Chondrocyte (in vitro differentiated cells): ENCODE data around the gene CHPF2. TPM values are rescaled to one million over a fixed set of nuclear protein-coding genes. Genes with fewer than 3 reads are reported as not detected.
A peak's percentile ranks its signal among the peaks of the same experiment; 100 is the strongest.

Source experiments
- DNase-seq: peaks from one replicate; pipeline ENCODE4 v3.0.0; 2021; ENCODE audit warnings: mixed read lengths, low spot score
- H3K27ac Mint-ChIP-seq: one replicate; pipeline ENCODE4 v1.8.0; 2021; ENCODE audit warnings: mild to moderate bottlenecking, moderate library complexity, mixed read lengths; ENCODE audit not compliant: unreplicated experiment
- H3K27me3 Mint-ChIP-seq: 2 replicates; pipeline ENCODE4 v1.8.0; 2021; ENCODE audit warnings: low read depth, mixed read lengths
- H3K36me3 Mint-ChIP-seq: 2 replicates; pipeline ENCODE4 v1.8.0; 2021; ENCODE audit warnings: low read depth, mixed read lengths
- H3K4me1 Mint-ChIP-seq: 2 replicates; pipeline ENCODE4 v1.8.0; 2021; ENCODE audit warnings: low read depth, mild to moderate bottlenecking, mixed read lengths
- H3K4me3 Mint-ChIP-seq: one replicate; pipeline ENCODE4 v1.8.0; 2021; ENCODE audit warnings: mild to moderate bottlenecking, moderate library complexity, mixed read lengths; ENCODE audit not compliant: unreplicated experiment
- H3K9me3 Mint-ChIP-seq: 2 replicates; pipeline ENCODE4 v1.8.0; 2021; ENCODE audit warnings: low read depth, mixed read lengths
- total RNA-seq: library from RNA; stranded (reverse); gene quantifications from 3 replicates; pipeline ENCODE4 v1.2.1, GENCODE V29; 2021
- TF ChIP-seq, protein P1 (sequence below): fragments of 200-600 bp; sonication (generic); IDR thresholded peaks from 2 replicates; pipeline ENCODE4 v1.5.0; 2021; ENCODE audit warnings: antibody characterized with exemption, mild to moderate bottlenecking, moderate library complexity

Gene CHPF2
- total RNA-seq, 1 donor from 2014 or later: 98.3 TPM

DNA sequence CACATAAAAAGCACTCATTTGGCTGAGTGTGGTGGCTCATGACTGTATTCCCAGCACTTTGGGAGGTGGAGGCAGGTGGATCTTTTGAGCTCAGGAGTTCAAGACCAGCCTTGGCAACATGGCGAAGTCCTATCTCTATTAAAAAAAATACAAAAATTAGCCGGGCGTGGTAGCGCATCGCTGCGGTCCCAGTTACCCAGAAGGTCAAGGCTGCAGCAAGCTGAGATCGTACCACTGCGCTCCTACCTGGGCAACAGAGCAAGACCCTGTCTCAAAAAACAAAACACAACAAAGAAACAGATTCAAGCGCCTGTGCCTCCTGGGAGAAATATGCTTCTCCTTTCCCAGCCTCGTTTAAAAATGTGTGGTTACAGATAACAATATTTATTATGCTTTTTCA, 3.0 kb upstream of the CHPF2 start:
- no peak for DNase-seq
- H3K27me3 Mint-ChIP-seq: no peaks in the 10 kb centered on the region

DNA sequence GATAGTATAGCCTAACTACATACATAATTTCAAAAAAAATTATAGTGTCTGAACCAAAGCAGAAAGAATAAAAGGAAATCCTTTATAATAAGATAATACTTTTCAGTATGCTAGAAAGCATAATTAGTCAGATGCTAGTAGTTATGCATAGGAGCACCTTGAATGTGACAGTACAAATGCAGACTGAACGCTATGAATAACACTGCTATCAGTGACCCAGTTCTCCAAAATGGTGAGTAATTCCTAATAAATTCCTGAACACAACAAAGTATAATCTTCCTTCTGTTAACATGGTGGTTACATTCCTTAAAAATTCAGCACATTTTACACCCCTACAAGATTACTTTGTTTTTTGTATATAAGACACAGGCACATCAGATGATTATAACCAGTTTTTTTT, 1.2 kb upstream of the CHPF2 start:
- TF ChIP-seq, protein P1, sequence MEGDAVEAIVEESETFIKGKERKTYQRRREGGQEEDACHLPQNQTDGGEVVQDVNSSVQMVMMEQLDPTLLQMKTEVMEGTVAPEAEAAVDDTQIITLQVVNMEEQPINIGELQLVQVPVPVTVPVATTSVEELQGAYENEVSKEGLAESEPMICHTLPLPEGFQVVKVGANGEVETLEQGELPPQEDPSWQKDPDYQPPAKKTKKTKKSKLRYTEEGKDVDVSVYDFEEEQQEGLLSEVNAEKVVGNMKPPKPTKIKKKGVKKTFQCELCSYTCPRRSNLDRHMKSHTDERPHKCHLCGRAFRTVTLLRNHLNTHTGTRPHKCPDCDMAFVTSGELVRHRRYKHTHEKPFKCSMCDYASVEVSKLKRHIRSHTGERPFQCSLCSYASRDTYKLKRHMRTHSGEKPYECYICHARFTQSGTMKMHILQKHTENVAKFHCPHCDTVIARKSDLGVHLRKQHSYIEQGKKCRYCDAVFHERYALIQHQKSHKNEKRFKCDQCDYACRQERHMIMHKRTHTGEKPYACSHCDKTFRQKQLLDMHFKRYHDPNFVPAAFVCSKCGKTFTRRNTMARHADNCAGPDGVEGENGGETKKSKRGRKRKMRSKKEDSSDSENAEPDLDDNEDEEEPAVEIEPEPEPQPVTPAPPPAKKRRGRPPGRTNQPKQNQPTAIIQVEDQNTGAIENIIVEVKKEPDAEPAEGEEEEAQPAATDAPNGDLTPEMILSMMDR: no peak
- no peak overlapping the region for H3K4me3 Mint-ChIP-seq

More for the DNA sequence above, 3.0 kb upstream of the CHPF2 start:
- TF ChIP-seq, protein P1: no peak
- Mint-ChIP-seq H3K4me1 (peaks cover 57% of the 10 kb centered on the region), H3K27ac (no peak overlapping the region), H3K4me3 (no peak overlapping the region), H3K9me3 (no peaks in the 10 kb centered on the region), H3K36me3 (peaks cover 11% of the 10 kb centered on the region)

DNA sequence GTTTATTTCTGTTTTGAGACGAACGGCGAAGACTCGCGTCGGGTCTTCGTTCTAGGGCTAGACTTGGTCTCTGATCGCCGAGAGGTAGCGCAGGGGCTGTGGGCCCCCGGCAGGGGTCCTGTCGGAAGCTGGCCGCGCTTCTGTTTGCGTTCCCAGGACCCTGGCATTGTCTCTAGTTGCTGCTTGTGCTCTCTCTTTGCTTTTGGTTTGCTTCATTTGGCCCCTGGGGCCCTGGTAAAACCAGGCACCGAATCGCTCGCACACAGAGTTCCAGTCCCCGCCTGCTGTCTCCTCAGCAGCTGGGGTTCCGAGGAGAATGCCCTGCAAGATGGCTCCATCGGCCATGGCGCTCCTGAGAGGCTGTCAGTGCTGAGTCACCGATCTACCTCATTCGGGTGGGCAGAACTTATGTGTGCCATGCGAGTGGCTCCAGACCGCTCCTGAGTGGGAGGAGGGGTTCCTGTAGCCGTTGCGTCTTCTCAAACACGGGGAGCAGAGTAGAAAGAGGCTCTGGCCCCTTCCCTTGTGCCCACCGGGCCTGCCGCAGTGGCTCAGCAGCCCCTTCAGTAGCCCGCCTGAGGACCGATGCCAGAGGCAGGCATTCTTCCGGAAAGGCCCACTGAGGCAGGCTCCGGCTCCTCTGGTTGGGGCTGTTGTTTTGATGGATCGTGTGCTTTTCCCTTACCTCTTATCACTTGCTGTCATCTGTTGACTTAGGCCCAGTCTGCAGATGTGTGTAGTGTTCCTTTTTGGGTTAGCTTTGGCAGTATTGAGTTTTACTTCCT, 826 bp downstream of the CHPF2 start:
- peaks cover 42% of the 10 kb centered on the region for H3K4me1 Mint-ChIP-seq
- no peak for DNase-seq
- TF ChIP-seq, protein P1: peak; percentile 34

More for the DNA sequence above, 1.2 kb upstream of the CHPF2 start:
- Mint-ChIP-seq H3K27ac (no peak overlapping the region), H3K4me1 (peaks cover 59% of the 10 kb centered on the region), H3K27me3 (no peaks in the 10 kb centered on the region), H3K9me3 (no peaks in the 10 kb centered on the region), H3K36me3 (peaks cover 2% of the 10 kb centered on the region)
- DNase-seq: no peak

DNA sequence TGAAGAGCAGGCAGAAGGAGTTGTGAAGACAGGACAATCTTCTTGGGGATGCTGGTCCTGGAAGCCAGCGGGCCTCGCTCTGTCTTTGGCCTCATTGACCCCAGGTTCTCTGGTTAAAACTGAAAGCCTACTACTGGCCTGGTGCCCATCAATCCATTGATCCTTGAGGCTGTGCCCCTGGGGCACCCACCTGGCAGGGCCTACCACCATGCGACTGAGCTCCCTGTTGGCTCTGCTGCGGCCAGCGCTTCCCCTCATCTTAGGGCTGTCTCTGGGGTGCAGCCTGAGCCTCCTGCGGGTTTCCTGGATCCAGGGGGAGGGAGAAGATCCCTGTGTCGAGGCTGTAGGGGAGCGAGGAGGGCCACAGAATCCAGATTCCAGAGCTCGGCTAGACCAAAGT, 1.5 kb downstream of the CHPF2 start:
- H3K36me3 Mint-ChIP-seq: peaks cover 9% of the 10 kb centered on the region
- peak overlapping the region; percentile 100 for H3K4me3 Mint-ChIP-seq
- TF ChIP-seq, protein P1: no peak
- peak overlapping the region; percentile 100 for H3K27ac Mint-ChIP-seq
- no peak for DNase-seq
- peaks cover 37% of the 10 kb centered on the region for H3K4me1 Mint-ChIP-seq
- no peaks in the 10 kb centered on the region for H3K9me3 Mint-ChIP-seq
- no peaks in the 10 kb centered on the region for H3K27me3 Mint-ChIP-seq

More for the DNA sequence above, 826 bp downstream of the CHPF2 start:
- no peaks in the 10 kb centered on the region for H3K27me3 Mint-ChIP-seq
- H3K4me3 Mint-ChIP-seq: peak overlapping the region; percentile 100
- H3K27ac Mint-ChIP-seq: peak overlapping the region; percentile 100
- H3K36me3 Mint-ChIP-seq: peaks cover 8% of the 10 kb centered on the region
- no peaks in the 10 kb centered on the region for H3K9me3 Mint-ChIP-seq

DNA sequence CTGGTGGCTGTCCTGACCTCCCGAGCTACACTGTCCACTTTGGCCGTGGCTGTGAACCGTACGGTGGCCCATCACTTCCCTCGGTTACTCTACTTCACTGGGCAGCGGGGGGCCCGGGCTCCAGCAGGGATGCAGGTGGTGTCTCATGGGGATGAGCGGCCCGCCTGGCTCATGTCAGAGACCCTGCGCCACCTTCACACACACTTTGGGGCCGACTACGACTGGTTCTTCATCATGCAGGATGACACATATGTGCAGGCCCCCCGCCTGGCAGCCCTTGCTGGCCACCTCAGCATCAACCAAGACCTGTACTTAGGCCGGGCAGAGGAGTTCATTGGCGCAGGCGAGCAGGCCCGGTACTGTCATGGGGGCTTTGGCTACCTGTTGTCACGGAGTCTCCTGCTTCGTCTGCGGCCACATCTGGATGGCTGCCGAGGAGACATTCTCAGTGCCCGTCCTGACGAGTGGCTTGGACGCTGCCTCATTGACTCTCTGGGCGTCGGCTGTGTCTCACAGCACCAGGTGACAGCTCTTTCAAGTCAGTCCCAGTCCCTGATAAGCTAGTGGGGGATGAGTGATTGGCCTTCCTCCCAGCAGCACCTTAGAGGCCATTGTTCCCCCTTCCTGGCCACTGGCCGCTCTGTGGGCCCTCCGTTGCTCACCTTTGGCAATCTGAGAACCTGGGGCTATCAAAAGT, 3.0 kb downstream of the CHPF2 start:
- no peak overlapping the region for H3K4me3 Mint-ChIP-seq
- no peaks in the 10 kb centered on the region for H3K9me3 Mint-ChIP-seq
- peaks cover 40% of the 10 kb centered on the region for H3K4me1 Mint-ChIP-seq
- TF ChIP-seq, protein P1: no peak
- H3K27ac Mint-ChIP-seq: no peak overlapping the region
- peaks cover 18% of the 10 kb centered on the region for H3K36me3 Mint-ChIP-seq
- no peaks in the 10 kb centered on the region for H3K27me3 Mint-ChIP-seq
- DNase-seq: peak; percentile 87
